GM23248 (cell line): ENCODE data around the gene DNAAF8. TPM values are rescaled to one million over a fixed set of nuclear protein-coding genes. Genes with fewer than 3 reads are reported as not detected.

Experiments
- DNase-seq: peaks from one replicate; pipeline ENCODE4 v3.0.0-alpha.2; 2015
- H2AFZ ChIP-seq: fragments of 200-600 bp; sonication (generic); 2 replicates; pipeline ENCODE4 v1.6.1; 2016; ENCODE audit warnings: antibody characterized with exemption
- H3F3A ChIP-seq: fragments of 200-600 bp; sonication (generic); 2 replicates; pipeline ENCODE4 v1.6.1; 2016; ENCODE audit warnings: mild to moderate bottlenecking, antibody characterized with exemption, mixed run types; ENCODE audit not compliant: insufficient read depth
- H3K27ac ChIP-seq: fragments of 200-600 bp; sonication (generic); 2 replicates; pipeline ENCODE4 v1.5.1; 2016; ENCODE audit warnings: mild to moderate bottlenecking
- H3K27me3 ChIP-seq: fragments of 200-600 bp; sonication (generic); replicated peaks from 2 replicates; pipeline ENCODE4 v1.6.1; 2016; ENCODE audit warnings: mild to moderate bottlenecking; ENCODE audit not compliant: insufficient read depth
- H3K36me3 ChIP-seq: fragments of 200-600 bp; sonication (generic); 2 replicates; pipeline ENCODE4 v1.6.1; 2016; ENCODE audit warnings: low read depth, mild to moderate bottlenecking
- H3K4me1 ChIP-seq: fragments of 200-600 bp; sonication (generic); 2 replicates; pipeline ENCODE4 v1.6.1; 2016; ENCODE audit warnings: mild to moderate bottlenecking; ENCODE audit not compliant: insufficient read depth
- H3K4me2 ChIP-seq: fragments of 200-600 bp; sonication (generic); one replicate; pipeline ENCODE4 v1.6.1; 2016; ENCODE audit warnings: mild to moderate bottlenecking; ENCODE audit not compliant: unreplicated experiment
- H3K4me3 ChIP-seq: fragments of 200-600 bp; sonication (generic); 2 replicates; pipeline ENCODE4 v1.5.1; 2016; ENCODE audit warnings: mild to moderate bottlenecking
- H3K79me2 ChIP-seq: fragments of 200-600 bp; sonication (generic); 2 replicates; pipeline ENCODE4 v1.6.1; 2016; ENCODE audit warnings: mild to moderate bottlenecking; ENCODE audit not compliant: insufficient read depth
- H3K9ac ChIP-seq: fragments of 200-600 bp; sonication (generic); 2 replicates; pipeline ENCODE4 v1.6.1; 2016; ENCODE audit warnings: mild to moderate bottlenecking
- H3K9me2 ChIP-seq: fragments of 200-600 bp; sonication (generic); 2 replicates; pipeline ENCODE4 v1.6.1; 2016; ENCODE audit warnings: mixed run types, mild to moderate bottlenecking, moderate library complexity; ENCODE audit not compliant: insufficient read depth
- H3K9me3 ChIP-seq: fragments of 200-600 bp; sonication (generic); one replicate; pipeline ENCODE4 v1.6.1; 2017; ENCODE audit warnings: low read depth
- H4K20me1 ChIP-seq: fragments of 200-600 bp; sonication (generic); 2 replicates; pipeline ENCODE4 v1.6.0; 2016; ENCODE audit not compliant: insufficient read depth
- EZH2 ChIP-seq: fragments of 200-600 bp; sonication (generic); IDR thresholded peaks from 2 replicates; pipeline ENCODE4 v1.6.1; 2018; ENCODE audit warnings: antibody characterized with exemption, mild to moderate bottlenecking; ENCODE audit not compliant: insufficient read depth, poor library complexity, severe bottlenecking
- EZH2phosphoT487 ChIP-seq: fragments of 200-600 bp; sonication (generic); IDR thresholded peaks from 2 replicates; pipeline ENCODE4 v1.6.1; 2018; ENCODE audit warnings: antibody characterized with exemption, moderate library complexity, mild to moderate bottlenecking, low read depth; ENCODE audit not compliant: insufficient read depth
- WGBS, 2 experiments: methylation state at CpG; one replicate each; pipeline ENCODE4 v1.1.6; 2015 to 2017; ENCODE audit warnings: low lambda C conversion rate in 2 of 2, low coverage in 1 of 2; ENCODE audit errors: missing lambda C conversion rate in 2 of 2; 5-methylcytosine and 5-hydroxymethylcytosine counted together
- in situ Hi-C: fragments of 300-500 bp; cut with MboI; formaldehyde crosslinking; loops from 2 replicates; pipeline ENCODE4 v1.15.0; 2020
- polyA plus RNA-seq: library from polyadenylated mRNA; unstranded; fragments of >200 nt; fragmentation: Nextera tagmentation; extraction: Ambion mirVana; gene quantifications from 2 replicates; pipeline ENCODE4 v1.2.1, GENCODE V29; 2016
- total RNA-seq: library from RNA; depleted of rRNA; stranded (reverse); fragments of >200 nt; shearing (Covaris generic); gene quantifications from 2 replicates; pipeline ENCODE4 v1.2.3, GENCODE V29; 2014

DNAAF8 gene
- total and polyA plus RNA-seq, 2 experiments from 2014 or later = 0.86 to 1.7 TPM

GRCh38 chr16:4785758-4786433 lies 51.6 kb downstream of the DNAAF8 start:
- no peaks in the 10 kb centered on the region for H3K4me1 ChIP-seq
- in situ Hi-C loops = no loop called here
- no peaks in the 10 kb centered on the region for H4K20me1 ChIP-seq
- TF ChIP-seq EZH2 (no peak), EZH2phosphoT487 (no peak)
- H3K4me2 ChIP-seq = no peak overlapping the region
- no peak overlapping the region for H3K27ac ChIP-seq
- H2AFZ ChIP-seq = no peak overlapping the region
- H3K36me3 ChIP-seq = no peaks in the 10 kb centered on the region
- WGBS, 2 experiments = 86 to 92% methylated on average over 17 to 21 of the region's 23 CpGs
- no peaks in the 10 kb centered on the region for H3K9me3 ChIP-seq
- no peaks in the 10 kb centered on the region for H3K27me3 ChIP-seq
- H3K9ac ChIP-seq = no peak overlapping the region
- DNase-seq = no peak
- no peak overlapping the region for H3K4me3 ChIP-seq
- no peaks in the 10 kb centered on the region for H3K9me2 ChIP-seq
- no peaks in the 10 kb centered on the region for H3K79me2 ChIP-seq
- H3F3A ChIP-seq = no peaks in the 10 kb centered on the region

GRCh38 chr16:4787068-4787467 lies 52.7 kb downstream of the DNAAF8 start:
- H3K27me3 ChIP-seq = no peaks in the 10 kb centered on the region
- H2AFZ ChIP-seq = no peak overlapping the region
- H3K79me2 ChIP-seq = no peaks in the 10 kb centered on the region
- H4K20me1 ChIP-seq = no peaks in the 10 kb centered on the region
- H3K9ac ChIP-seq = no peak overlapping the region
- TF ChIP-seq EZH2 (no peak), EZH2phosphoT487 (no peak)
- H3K4me2 ChIP-seq = no peak overlapping the region
- in situ Hi-C loops = no loop called here
- no peaks in the 10 kb centered on the region for H3K9me2 ChIP-seq
- H3K4me1 ChIP-seq = no peaks in the 10 kb centered on the region
- no peak overlapping the region for H3K27ac ChIP-seq
- DNase-seq = no peak
- WGBS, 2 experiments = 92 to 93% methylated on average over 8 of the region's 8 CpGs
- no peaks in the 10 kb centered on the region for H3K9me3 ChIP-seq
- H3K36me3 ChIP-seq = no peaks in the 10 kb centered on the region
- no peaks in the 10 kb centered on the region for H3F3A ChIP-seq
- H3K4me3 ChIP-seq = no peak overlapping the region

- Histone ChIP-seq H3K4me1 (no peaks in the 10 kb centered on the region), H3K27ac (no peak within 1 kb of the TSS), H3K4me3 (no peak within 1 kb of the TSS), H3K4me2 (no peak within 1 kb of the TSS), H3K36me3 (no peaks in the 10 kb centered on the region), H3K9ac (no peak within 1 kb of the TSS), H3K9me2 (no peaks in the 10 kb centered on the region), H3K79me2 (no peaks in the 10 kb centered on the region), H2AFZ (no peak within 1 kb of the TSS), H4K20me1 (no peaks in the 10 kb centered on the region), H3F3A (no peaks in the 10 kb centered on the region), H3K9me3 (no peaks in the 10 kb centered on the region), H3K27me3 (no peaks in the 10 kb centered on the region)
- 59 to 60% methylated on average over 14 of the region's 14 CpGs for WGBS, 2 experiments
- in situ Hi-C loops = no loop called here
- no peak for DNase-seq
- no peak for TF ChIP-seq EZH2
- no peak for TF ChIP-seq EZH2phosphoT487
Measured at GRCh38 chr16:4787627-4788482, 53.5 kb downstream of the DNAAF8 start, which contains the start of gene SEPTIN12. TSS of gene SEPTIN12 (minus strand) at chr16:4788345. CDS start at chr16:4787645, 700 bp downstream.

- Histone ChIP-seq H3K79me2 (no peaks in the 10 kb centered on the region), H3K36me3 (no peaks in the 10 kb centered on the region), H3K9me2 (no peaks in the 10 kb centered on the region), H3K4me3 (no peak overlapping the region), H4K20me1 (no peaks in the 10 kb centered on the region), H3K9ac (no peak overlapping the region), H3K4me2 (no peak overlapping the region), H3F3A (no peaks in the 10 kb centered on the region), H3K4me1 (no peaks in the 10 kb centered on the region), H3K9me3 (no peaks in the 10 kb centered on the region), H3K27me3 (no peaks in the 10 kb centered on the region), H3K27ac (no peak overlapping the region), H2AFZ (no peak overlapping the region)
- TF ChIP-seq EZH2 (no peak), EZH2phosphoT487 (no peak)
- 65 to 66% methylated on average over 9 of the region's 9 CpGs for WGBS, 2 experiments
- DNase-seq = no peak
- in situ Hi-C loops = no loop called here
Measured at GRCh38 chr16:4788489-4788889, 54.2 kb downstream of the DNAAF8 start.
